Small intestine (tissue), 7 donors: Measurements from ENCODE around the gene GSTM1. TPM values are rescaled to one million over a fixed set of nuclear protein-coding genes. Genes with fewer than 3 reads are reported as not detected.

Source experiments
- DNase-seq, 2 donors: peaks; one replicate each; pipeline versions ENCODE4 v3.0.0 to v3.0.0-alpha.2; 2013
- FAIRE-seq: peaks from 2 replicates; lab custom pipeline; 2012; peaks lifted over from hg19 to GRCh38; lab: Jason Lieb, UNC
- H3K27ac ChIP-seq, 3 donors: one replicate each; pipeline ENCODE4 v1.5.1; 2013; ENCODE audit warnings: low read length in 2 of 3, mild to moderate bottlenecking in 2 of 3, control low read depth in 1 of 3, inconsistent platforms in 1 of 3, low read depth in 1 of 3, moderate library complexity in 1 of 3
- H3K27me3 ChIP-seq, 3 donors: one replicate each; pipeline ENCODE4 v1.6.1; 2013; ENCODE audit warnings: low read length in 3 of 3, inconsistent platforms in 1 of 3; ENCODE audit not compliant: control insufficient read depth in 3 of 3, insufficient read depth in 3 of 3
- H3K36me3 ChIP-seq, 3 donors: one replicate each; pipeline ENCODE4 v1.6.1; 2013; ENCODE audit warnings: low read length in 3 of 3, inconsistent platforms in 1 of 3, low read depth in 1 of 3, mild to moderate bottlenecking in 1 of 3, moderate library complexity in 1 of 3; ENCODE audit not compliant: control insufficient read depth in 3 of 3, insufficient read depth in 2 of 3
- H3K4me1 ChIP-seq, 3 donors: one replicate each; pipeline ENCODE4 v1.6.1; 2013; ENCODE audit warnings: low read length in 2 of 3, inconsistent platforms in 1 of 3, low read depth in 1 of 3, mild to moderate bottlenecking in 1 of 3, moderate library complexity in 1 of 3; ENCODE audit not compliant: control insufficient read depth in 3 of 3, insufficient read depth in 2 of 3
- H3K4me3 ChIP-seq, 3 donors: one replicate each; pipeline ENCODE4 v1.5.1; 2013; ENCODE audit warnings: low read length in 3 of 3, control low read depth in 1 of 3, inconsistent platforms in 1 of 3, low read depth in 1 of 3, mild to moderate bottlenecking in 1 of 3, moderate library complexity in 1 of 3
- H3K9me3 ChIP-seq, 2 donors: one replicate each; pipeline ENCODE4 v1.6.1; 2013; ENCODE audit warnings: low read depth in 1 of 2, low read length in 1 of 2; ENCODE audit not compliant: control insufficient read depth in 2 of 2, insufficient read depth in 1 of 2
- WGBS, 3 donors: extraction: QIAGEN DNeasy Blood & Tissue Kit; methylation state at CpG; one replicate each; pipeline ENCODE4 v1.1.7; 2013; 5-methylcytosine and 5-hydroxymethylcytosine counted together
- polyA plus RNA-seq, 4 donors: library from polyadenylated mRNA; stranded (reverse) in 3 of 4; unstranded in 1 of 4; fragments of 200-250 nt in 3 of 4; fragments of 120-200 nt in 1 of 4; gene quantifications; one replicate each; pipeline versions ENCODE4 v1.2.1 to v1.2.3, GENCODE V29; 2013
- donor health status: healthy with polysubstance abuse.
- donor health status: control.
- donor health status: control.
- donor health status: Bipolar disorder and iron deficiency.
- donor health status: healthy.

GSTM1 gene
- polyA plus RNA-seq, 4 donors: 0.97 to 175 (median 51.6) TPM

DNA sequence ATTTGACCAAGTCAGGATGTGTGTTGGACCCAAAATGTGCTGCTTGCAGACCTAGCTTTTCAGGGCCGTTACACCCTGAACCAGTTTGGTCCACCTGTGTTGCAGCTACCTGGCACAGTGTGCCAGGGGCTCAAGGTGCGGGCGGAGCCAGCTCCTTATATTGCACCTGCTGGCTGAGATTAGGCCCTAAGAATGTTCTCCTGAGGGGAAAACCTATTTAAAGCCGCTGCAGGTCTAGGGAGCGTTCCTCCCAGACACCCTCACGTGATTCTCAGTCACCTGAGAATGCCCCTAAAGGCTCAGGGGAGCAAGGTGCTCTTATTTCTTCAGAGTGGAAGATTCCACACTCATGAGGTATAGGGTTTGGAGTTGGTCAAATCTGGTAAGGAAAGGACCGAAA lies 41.3 kb downstream of the GSTM1 start:
- DNase-seq (peak; percentile 51 to 81), FAIRE-seq (no peak)
- H3K4me3 ChIP-seq: no peak overlapping the region
- no peaks in the 10 kb centered on the region for H3K27me3 ChIP-seq
- 29 to 71% (median 45%) methylated on average over 7 of the region's 7 CpGs for WGBS, 3 donors
- peaks cover 0 to 30% (median 2%) of the 10 kb centered on the region in 3 donors for H3K4me1 ChIP-seq
- peaks cover 0 to 22% of the 10 kb centered on the region in 2 donors for H3K9me3 ChIP-seq
- H3K36me3 ChIP-seq: peaks cover 0 to 4% (median 0%) of the 10 kb centered on the region in 3 donors
- peak overlapping the region in 1 of 3 donors; percentile 32 for H3K27ac ChIP-seq

DNA sequence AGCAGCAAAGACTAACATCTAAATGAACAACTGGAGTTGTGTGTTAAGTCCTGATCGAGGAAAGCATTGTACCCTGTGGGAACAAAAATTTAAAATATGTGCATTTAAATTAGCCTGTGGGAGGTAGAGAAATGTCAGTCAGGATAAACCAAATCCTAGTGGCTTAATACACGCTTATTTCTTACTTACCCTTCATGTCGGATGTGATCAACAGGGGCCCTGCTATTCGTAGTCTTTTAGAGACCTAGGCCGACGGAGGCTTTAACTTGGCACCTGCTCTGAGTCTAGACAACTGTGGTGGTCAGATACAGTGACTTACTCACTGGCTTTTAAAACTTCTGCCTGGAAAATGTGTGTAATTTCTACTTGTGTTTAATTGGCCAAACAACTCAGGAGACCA lies 43.0 kb downstream of the GSTM1 start:
- H3K27me3 ChIP-seq: no peaks in the 10 kb centered on the region
- peaks cover 0 to 8% (median 0%) of the 10 kb centered on the region in 3 donors for H3K36me3 ChIP-seq
- H3K4me1 ChIP-seq: peaks cover 0 to 30% (median 2%) of the 10 kb centered on the region in 3 donors
- no peak overlapping the region for H3K4me3 ChIP-seq
- peaks cover 0 to 23% of the 10 kb centered on the region in 2 donors for H3K9me3 ChIP-seq
- no peak overlapping the region for H3K27ac ChIP-seq
- WGBS, 3 donors: 78 to 85% (median 83%) methylated on average over 6 of the region's 6 CpGs
- DNase-seq: no peak
- no peak for FAIRE-seq

DNA sequence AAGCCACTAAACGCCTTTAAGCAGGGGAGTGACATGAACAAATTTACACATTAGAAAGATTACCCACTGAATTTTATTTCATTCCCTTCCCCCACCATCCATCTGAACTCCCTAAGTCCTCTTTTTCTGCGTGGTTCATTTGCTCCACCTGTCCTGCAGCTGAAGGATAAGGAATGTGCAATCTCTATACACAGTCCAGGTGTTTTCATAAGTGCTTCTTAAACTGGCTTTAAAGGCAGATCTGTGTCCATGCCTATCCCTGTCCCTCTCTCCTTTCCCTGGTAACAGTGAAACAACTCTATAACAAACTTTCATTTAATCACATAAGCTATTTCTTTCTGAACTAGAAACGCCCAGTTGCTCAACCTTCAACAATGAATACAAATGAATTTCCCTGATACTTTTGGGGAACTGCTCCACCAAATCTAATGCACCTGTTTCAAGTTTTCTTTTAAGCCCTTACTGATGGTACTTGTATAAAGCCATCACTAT lies 44.8 kb downstream of the GSTM1 start:
- no peak overlapping the region for H3K4me3 ChIP-seq
- H3K36me3 ChIP-seq: peaks cover 0 to 16% (median 0%) of the 10 kb centered on the region in 3 donors
- peaks cover 0 to 10% of the 10 kb centered on the region in 2 donors for H3K9me3 ChIP-seq
- FAIRE-seq (no peak), DNase-seq (peak in 1 of 2 donors; percentile 48)
- no peaks in the 10 kb centered on the region for H3K27me3 ChIP-seq
- WGBS, 3 donors: 9 to 46% (median 17%) methylated on average over 3 of the region's 3 CpGs
- H3K27ac ChIP-seq: peak overlapping the region in 2 of 3 donors; percentile 17 to 66
- H3K4me1 ChIP-seq: peaks cover 0 to 30% (median 2%) of the 10 kb centered on the region in 3 donors

DNA sequence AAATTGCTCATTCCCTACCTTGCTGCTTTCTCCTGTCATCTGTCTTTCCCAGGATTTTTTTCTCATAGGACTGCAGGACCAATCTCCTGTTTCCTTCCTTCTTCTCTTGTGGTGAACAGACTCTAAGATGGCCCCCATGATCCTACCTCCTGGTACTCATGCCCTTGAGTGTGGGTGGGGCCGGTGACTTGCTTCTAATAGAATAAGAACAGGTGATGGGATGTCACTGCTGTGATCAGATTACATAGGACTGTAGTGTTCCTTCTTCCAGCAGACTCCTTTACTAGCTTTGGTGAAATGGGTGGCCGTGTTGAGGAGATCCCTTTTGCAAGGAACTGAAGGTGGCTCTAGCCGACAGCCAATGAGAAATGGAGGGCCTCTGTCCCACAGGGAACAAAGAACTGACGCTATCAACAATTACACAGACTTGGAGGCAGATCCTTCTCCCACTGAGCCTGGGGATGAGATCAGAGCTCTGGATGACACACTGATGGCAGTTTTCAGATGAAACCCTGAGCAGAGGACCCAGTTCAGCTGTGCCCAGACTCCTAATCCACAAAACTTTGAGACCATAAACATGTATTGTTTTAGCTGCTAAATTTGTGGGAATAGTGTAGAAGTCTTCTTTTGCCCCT lies 45.7 kb downstream of the GSTM1 start:
- H3K9me3 ChIP-seq: peaks cover 0 to 10% of the 10 kb centered on the region in 2 donors
- peak overlapping the region in 1 of 3 donors; percentile 66 for H3K27ac ChIP-seq
- no peaks in the 10 kb centered on the region for H3K27me3 ChIP-seq
- no peak overlapping the region for H3K4me3 ChIP-seq
- DNase-seq: peak in 1 of 2 donors; percentile 33
- H3K4me1 ChIP-seq: peaks cover 0 to 30% (median 2%) of the 10 kb centered on the region in 3 donors
- WGBS, 3 donors: 73 to 93% (median 82%) methylated on average over 4 of the region's 4 CpGs
- peaks cover 0 to 19% (median 3%) of the 10 kb centered on the region in 3 donors for H3K36me3 ChIP-seq
- no peak for FAIRE-seq

DNA sequence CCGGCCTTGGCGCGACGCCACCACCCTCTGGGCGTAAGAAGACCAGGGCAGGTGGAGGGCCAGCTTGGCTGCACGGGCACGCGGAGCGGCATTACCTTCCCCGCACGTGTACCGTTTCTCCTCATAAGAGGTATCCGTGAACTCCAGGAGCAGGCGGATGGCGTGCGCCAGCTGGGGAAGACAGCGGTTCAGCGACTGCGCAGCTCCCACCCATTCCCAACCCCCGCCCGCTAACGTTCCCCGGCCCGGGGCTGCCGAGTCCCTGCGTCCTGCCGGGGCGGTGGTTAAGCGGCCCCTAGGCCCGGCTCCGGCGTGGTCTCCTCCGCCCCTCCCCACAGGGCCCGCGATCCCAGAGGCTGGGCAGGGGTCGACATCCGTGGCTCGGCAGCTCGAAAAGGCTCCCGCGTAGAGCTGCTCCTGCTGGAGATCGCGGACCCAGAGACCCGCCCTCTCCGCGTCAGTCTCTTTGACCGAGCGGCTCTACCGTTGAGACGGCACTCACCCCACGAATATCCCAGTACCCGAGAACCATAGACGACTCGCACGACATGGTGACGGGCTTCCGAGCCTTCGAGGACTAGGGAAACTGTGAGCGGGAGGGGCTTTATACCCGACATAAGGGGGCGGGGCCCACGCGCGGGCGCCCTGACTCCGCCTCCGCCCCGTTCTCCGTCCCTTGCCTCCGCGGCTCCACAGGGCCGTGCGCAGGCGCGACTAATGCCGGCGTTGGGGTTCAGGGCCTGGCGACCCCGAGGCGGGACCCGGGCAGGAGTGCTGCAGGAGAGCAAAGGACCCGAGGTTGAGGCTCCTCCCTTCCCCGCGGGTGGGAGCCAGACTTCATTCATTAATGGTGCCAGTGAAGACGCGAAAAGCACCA lies 52.4 kb downstream of the GSTM1 start:
- no peaks in the 10 kb centered on the region for H3K9me3 ChIP-seq
- FAIRE-seq (no peak), DNase-seq (peak; percentile 85 to 94)
- peaks cover 0 to 15% (median 3%) of the 10 kb centered on the region in 3 donors for H3K36me3 ChIP-seq
- no peaks in the 10 kb centered on the region for H3K27me3 ChIP-seq
- H3K27ac ChIP-seq: peak overlapping the region in 2 of 3 donors; percentile 59 to 87
- H3K4me1 ChIP-seq: peaks cover 1 to 20% (median 2%) of the 10 kb centered on the region in 3 donors
- WGBS, 3 donors: 1 to 3% (median 2%) methylated on average over 74 to 86 of the region's 86 CpGs
- peak overlapping the region; percentile 43 to 90 (median 59) for H3K4me3 ChIP-seq

DNA sequence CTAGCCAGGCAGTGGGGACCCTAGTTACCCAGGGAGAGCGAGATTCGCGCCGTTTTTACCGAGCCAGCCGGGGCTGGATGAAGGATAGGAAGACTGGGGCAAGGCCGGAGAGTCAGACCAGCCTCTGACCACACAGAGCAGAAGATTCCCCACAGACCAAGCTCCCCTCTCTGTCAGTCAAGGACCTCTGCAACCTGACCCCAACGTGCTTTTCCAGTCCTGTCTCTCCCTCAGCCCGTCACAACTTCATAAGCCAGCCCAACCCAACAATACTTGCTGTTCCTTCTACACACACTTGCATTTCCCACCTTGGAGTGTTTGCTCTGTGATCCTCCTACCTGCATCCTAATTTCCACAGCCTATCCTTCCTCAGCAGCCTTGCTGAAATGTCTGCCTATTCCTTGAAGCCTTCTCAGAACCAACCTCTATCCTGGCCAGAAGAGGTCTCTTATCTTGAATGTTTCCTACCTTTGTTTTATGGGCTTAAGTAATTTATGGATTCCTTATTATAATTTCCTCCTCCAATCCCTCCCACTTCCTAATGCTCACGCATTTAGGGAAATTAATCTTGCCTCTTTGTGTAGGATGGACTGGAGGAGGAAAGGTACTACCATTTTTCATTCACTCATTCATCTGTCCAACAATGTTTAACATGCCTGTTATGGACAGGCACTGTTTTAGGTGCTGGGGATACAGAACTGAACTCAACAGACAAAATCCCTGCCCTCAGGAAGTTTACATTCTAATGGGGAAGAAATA lies 53.2 kb downstream of the GSTM1 start, which contains the start of gene GSTM3:
Gene GSTM3 (minus strand): TSS at position 424 of the 759 bp plus-strand sequence. CDS start 751 bp downstream, outside the sequence.
- H3K27ac ChIP-seq: peak within 1 kb of the TSS in 2 of 3 donors; percentile 59 to 87
- H3K27me3 ChIP-seq: no peaks in the 10 kb centered on the region
- H3K4me1 ChIP-seq: peaks cover 1 to 20% (median 2%) of the 10 kb centered on the region in 3 donors
- DNase-seq (peak in 1 of 2 donors; percentile 57), FAIRE-seq (no peak)
- WGBS, 3 donors: 4 to 12% (median 8%) methylated on average over 10 of the region's 10 CpGs
- H3K4me3 ChIP-seq: peak within 1 kb of the TSS; percentile 43 to 90 (median 59)
- no peaks in the 10 kb centered on the region for H3K9me3 ChIP-seq
- H3K36me3 ChIP-seq: peaks cover 0 to 12% (median 3%) of the 10 kb centered on the region in 3 donors
